ENCODE results near the gene CORO2A. TPM values are rescaled to one million over a fixed set of nuclear protein-coding genes. Genes with fewer than 3 reads are reported as not detected.

The CORO2A gene
- total RNA-seq, 2 experiments from 2014 or later, result 9.2 TPM

DNA sequence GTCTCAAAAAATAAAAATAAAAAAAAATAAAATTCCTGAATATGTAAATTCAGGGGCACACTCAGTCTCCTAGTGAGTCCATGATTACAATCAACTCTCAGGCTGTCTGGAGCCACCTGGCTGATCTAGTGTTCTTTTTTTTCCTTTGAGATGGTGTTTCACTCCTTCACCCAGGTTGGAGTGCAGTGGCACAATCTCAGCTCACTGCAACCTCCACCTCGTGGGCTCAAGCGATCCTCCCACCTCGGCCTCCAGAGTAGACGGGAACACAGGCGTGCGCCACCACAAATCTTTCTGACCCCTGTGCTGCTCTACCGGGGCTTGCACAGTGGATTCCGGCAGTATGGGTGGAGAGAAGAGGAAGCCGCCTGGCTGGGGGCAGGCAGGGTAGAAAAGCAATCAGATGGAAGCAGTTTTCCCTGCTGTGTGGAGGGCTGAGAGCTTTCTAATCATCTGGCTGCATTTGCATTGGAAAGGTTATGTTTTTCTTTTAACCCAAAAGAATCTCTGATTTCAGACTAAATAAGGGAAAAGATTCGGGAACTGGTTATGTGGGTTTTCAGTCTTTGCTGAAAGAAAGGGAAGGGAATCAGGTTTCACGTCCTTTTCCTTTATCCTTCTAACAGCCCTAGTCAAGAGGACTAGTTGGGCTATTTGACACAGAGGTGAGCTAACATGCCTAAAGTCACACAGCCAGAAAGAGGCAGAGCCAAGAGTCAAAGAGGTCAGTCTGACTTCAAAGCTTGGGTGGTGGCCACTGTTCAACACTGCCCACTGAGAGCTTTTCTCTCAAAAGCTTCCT is 26.3 kb upstream of the CORO2A start:
- POLR2A ChIA-PET, result no interaction called here
- Mint-ChIP-seq H3K4me1 (ENCODE audit: low read depth) (peaks cover 4% of the 10 kb centered on the region), H3K27ac (no peak overlapping the region), H3K36me3 (ENCODE audit: low read depth) (no peaks in the 10 kb centered on the region), H3K9me3 (ENCODE audit: insufficient read depth) (no peaks in the 10 kb centered on the region), H3K27me3 (ENCODE audit: low read depth) (no peaks in the 10 kb centered on the region), H3K4me3 (no peak overlapping the region)
- ATAC-seq, result no peak
- CTCF ChIA-PET, result no interaction called here
- no peak for DNase-seq

GRCh38 chr9:98217255-98217654 is 24.8 kb upstream of the CORO2A start:
- ATAC-seq, result no peak
- no peak for DNase-seq
- Mint-ChIP-seq H3K27me3 (ENCODE audit: low read depth) (no peaks in the 10 kb centered on the region), H3K4me1 (ENCODE audit: low read depth) (no peaks in the 10 kb centered on the region), H3K9me3 (ENCODE audit: insufficient read depth) (no peaks in the 10 kb centered on the region), H3K4me3 (no peak overlapping the region), H3K27ac (no peak overlapping the region), H3K36me3 (ENCODE audit: low read depth) (no peaks in the 10 kb centered on the region)
- ChIA-PET CTCF (interaction anchor here (1.6 kb wide), 1 partner anchor 12 kb away, joined by 5 read pairs; no protein-coding TSS in a partner anchor), POLR2A (interaction anchor here (2.4 kb wide), 1 partner anchor 39 kb away, joined by 7 read pairs; the partner anchor contains the start of gene TBC1D2)

DNA sequence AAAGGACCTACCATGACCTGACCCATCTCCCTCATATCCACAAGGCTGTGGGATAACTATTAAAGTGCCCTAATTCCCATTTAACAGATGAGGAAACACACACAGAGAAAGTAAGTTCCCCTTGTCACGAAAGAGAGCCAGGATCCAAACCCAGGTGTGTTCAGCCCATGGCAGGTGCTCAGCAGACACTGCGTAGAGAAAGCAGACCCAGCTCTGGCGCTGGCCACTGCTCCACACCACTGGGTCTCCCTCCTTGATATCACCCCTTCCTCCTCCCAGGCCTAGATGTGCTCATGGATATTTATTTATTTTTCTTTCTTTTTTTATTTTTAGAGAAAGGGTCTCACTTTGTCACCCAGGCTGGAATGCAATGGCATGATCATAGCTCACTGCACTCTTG is 24.0 kb upstream of the CORO2A start:
- CTCF ChIA-PET, result interaction anchor here (1.5 to 1.6 kb wide), 2 partner anchors 11 to 18 kb away, joined by 3 to 5 read pairs; no protein-coding TSS in a partner anchor

GRCh38 chr9:98215821-98216220 is 23.4 kb upstream of the CORO2A start:
- no peak overlapping the region for H3K27ac Mint-ChIP-seq
- no peak overlapping the region for H3K4me3 Mint-ChIP-seq
- DNase-seq (no peak), ATAC-seq (no peak)
- no peaks in the 10 kb centered on the region for H3K36me3 Mint-ChIP-seq (ENCODE audit: low read depth)
- H3K27me3 Mint-ChIP-seq (ENCODE audit: low read depth), result no peaks in the 10 kb centered on the region
- POLR2A ChIA-PET, result interaction anchor here (2.4 kb wide), 1 partner anchor 40 kb away, joined by 7 read pairs; the partner anchor contains the start of gene TBC1D2
- H3K9me3 Mint-ChIP-seq (ENCODE audit: insufficient read depth), result no peaks in the 10 kb centered on the region
- CTCF ChIA-PET, result interaction anchor here (1.0 to 1.5 kb wide), 3 partner anchors 14 to 142 kb away, joined by 3 to 4 read pairs (median 3); no protein-coding TSS in a partner anchor
- H3K4me1 Mint-ChIP-seq (ENCODE audit: low read depth), result no peaks in the 10 kb centered on the region

More for the DNA sequence above, 24.0 kb upstream of the CORO2A start:
- Mint-ChIP-seq H3K4me1 (ENCODE audit: low read depth) (no peaks in the 10 kb centered on the region), H3K4me3 (no peak overlapping the region), H3K27me3 (ENCODE audit: low read depth) (no peaks in the 10 kb centered on the region), H3K27ac (no peak overlapping the region), H3K9me3 (ENCODE audit: insufficient read depth) (no peaks in the 10 kb centered on the region), H3K36me3 (ENCODE audit: low read depth) (no peaks in the 10 kb centered on the region)
- ATAC-seq (no peak), DNase-seq (no peak)
- POLR2A ChIA-PET, result interaction anchor here (2.4 kb wide), 1 partner anchor 40 kb away, joined by 7 read pairs; the partner anchor contains the start of gene TBC1D2

GRCh38 chr9:98215271-98215670 is 22.8 kb upstream of the CORO2A start:
- H3K36me3 Mint-ChIP-seq (ENCODE audit: low read depth), result no peaks in the 10 kb centered on the region
- no peaks in the 10 kb centered on the region for H3K9me3 Mint-ChIP-seq (ENCODE audit: insufficient read depth)
- ATAC-seq, result no peak
- H3K27me3 Mint-ChIP-seq (ENCODE audit: low read depth), result no peaks in the 10 kb centered on the region
- DNase-seq, result no peak
- ChIA-PET CTCF (interaction anchor here (1.0 to 1.5 kb wide), 3 partner anchors 14 to 142 kb away, joined by 3 to 4 read pairs (median 3); no protein-coding TSS in a partner anchor), POLR2A (interaction anchor here (2.4 kb wide), 1 partner anchor 41 kb away, joined by 7 read pairs; the partner anchor contains the start of gene TBC1D2)
- H3K27ac Mint-ChIP-seq, result no peak overlapping the region
- H3K4me1 Mint-ChIP-seq (ENCODE audit: low read depth), result no peaks in the 10 kb centered on the region
- H3K4me3 Mint-ChIP-seq, result no peak overlapping the region

DNA sequence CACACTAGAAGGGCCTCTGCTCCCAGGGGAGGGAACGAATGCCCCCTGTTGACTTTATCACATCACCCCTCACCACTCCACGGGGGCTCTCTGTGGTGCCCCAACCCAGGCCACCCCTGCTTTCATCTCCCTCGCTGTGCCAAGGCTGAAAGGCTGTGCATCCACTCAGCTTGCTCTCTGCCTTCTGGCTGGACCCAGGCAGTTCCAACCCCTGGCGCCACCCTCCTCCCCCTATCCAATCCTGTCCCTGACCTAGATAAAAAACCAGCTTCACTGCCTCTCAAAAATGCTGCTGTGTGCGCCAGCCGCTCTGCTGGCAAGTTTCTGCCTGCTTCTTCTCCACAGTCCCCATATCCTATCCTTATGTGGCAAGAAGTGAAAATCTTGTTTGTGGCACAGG is 22.4 kb upstream of the CORO2A start:
- Mint-ChIP-seq H3K9me3 (ENCODE audit: insufficient read depth) (no peaks in the 10 kb centered on the region), H3K27me3 (ENCODE audit: low read depth) (no peaks in the 10 kb centered on the region), H3K4me3 (no peak overlapping the region), H3K36me3 (ENCODE audit: low read depth) (no peaks in the 10 kb centered on the region), H3K27ac (no peak overlapping the region), H3K4me1 (ENCODE audit: low read depth) (no peaks in the 10 kb centered on the region)
- ChIA-PET CTCF (interaction anchor here (1.0 to 1.2 kb wide), 2 partner anchors 13 to 141 kb away, joined by 3 to 4 read pairs; no protein-coding TSS in a partner anchor), POLR2A (interaction anchor here (2.4 kb wide), 1 partner anchor 41 kb away, joined by 7 read pairs; the partner anchor contains the start of gene TBC1D2)
- DNase-seq, result no peak
- ATAC-seq, result no peak

DNA sequence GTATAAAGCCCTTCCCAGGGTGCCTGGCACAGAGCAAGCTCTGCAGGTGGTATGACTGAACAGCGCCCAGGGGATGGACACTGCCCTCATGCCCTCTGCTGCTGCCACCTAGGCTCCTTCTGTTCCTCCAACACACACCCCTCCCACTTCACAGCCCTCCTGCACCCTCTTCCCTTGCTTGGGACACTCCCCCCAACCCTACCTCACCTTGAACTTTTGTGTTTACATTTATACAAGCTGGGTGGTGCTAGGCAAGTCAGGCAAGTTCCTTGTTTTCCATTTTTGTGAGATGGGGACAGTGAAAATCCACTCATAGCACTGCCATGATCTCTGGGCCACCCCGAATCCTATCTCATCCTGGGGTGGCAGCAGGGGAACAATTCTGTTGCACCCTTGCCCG is 18.8 kb upstream of the CORO2A start:
- no peak overlapping the region for H3K4me3 Mint-ChIP-seq
- no peaks in the 10 kb centered on the region for H3K27me3 Mint-ChIP-seq (ENCODE audit: low read depth)
- H3K36me3 Mint-ChIP-seq (ENCODE audit: low read depth), result no peaks in the 10 kb centered on the region
- no peak for DNase-seq
- H3K9me3 Mint-ChIP-seq (ENCODE audit: insufficient read depth), result no peaks in the 10 kb centered on the region
- no peak overlapping the region for H3K27ac Mint-ChIP-seq
- ATAC-seq, result no peak
- CTCF ChIA-PET, result no interaction called here
- POLR2A ChIA-PET, result interaction anchor here (1.1 to 1.6 kb wide), 2 partner anchors 44 to 46 kb away, joined by 3 read pairs; partner anchors contain the start of gene TBC1D2
- peaks cover 1% of the 10 kb centered on the region for H3K4me1 Mint-ChIP-seq (ENCODE audit: low read depth)

- Mint-ChIP-seq H3K4me3 (no peak overlapping the region), H3K27me3 (ENCODE audit: low read depth) (no peaks in the 10 kb centered on the region), H3K27ac (no peak overlapping the region), H3K9me3 (ENCODE audit: insufficient read depth) (no peaks in the 10 kb centered on the region), H3K36me3 (ENCODE audit: low read depth) (no peaks in the 10 kb centered on the region), H3K4me1 (ENCODE audit: low read depth) (peaks cover 2% of the 10 kb centered on the region)
- CTCF ChIA-PET, result interaction anchor here (0.8 kb wide), 1 partner anchor 17 kb away, joined by 4 read pairs; no protein-coding TSS in a partner anchor
- POLR2A ChIA-PET, result interaction anchor here (1.6 kb wide), 1 partner anchor 46 kb away, joined by 3 read pairs; no protein-coding TSS in a partner anchor
- ATAC-seq, result no peak
- no peak for DNase-seq
These were observed 18.0 kb upstream of the CORO2A start for GRCh38 chr9:98210435-98210834.

DNA sequence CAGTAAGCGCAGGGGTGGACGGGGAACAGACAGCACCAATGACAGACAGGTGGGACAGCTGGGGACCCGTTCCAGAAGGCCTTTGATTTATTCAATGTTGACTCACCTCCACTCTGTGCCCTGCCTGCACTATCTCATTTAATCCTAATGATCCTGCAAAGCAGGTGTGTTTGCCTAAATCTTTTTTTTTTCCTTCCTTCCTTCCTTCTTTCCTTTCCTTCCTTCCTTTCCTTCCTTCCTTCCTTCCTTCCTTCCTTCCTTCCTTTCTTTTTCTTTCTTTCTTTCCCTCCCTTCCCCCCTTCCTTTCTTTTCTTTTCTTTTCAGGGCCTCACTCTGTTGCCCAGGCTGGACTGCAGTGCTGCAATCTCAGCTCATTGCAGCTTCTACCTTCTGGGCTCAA is 17.1 kb upstream of the CORO2A start:
- H3K27ac Mint-ChIP-seq, result no peak overlapping the region
- POLR2A ChIA-PET, result interaction anchor here (1.6 kb wide), 1 partner anchor 47 kb away, joined by 3 read pairs; no protein-coding TSS in a partner anchor
- ATAC-seq (no peak), DNase-seq (no peak)
- no peaks in the 10 kb centered on the region for H3K27me3 Mint-ChIP-seq (ENCODE audit: low read depth)
- H3K4me3 Mint-ChIP-seq, result no peak overlapping the region
- no peaks in the 10 kb centered on the region for H3K36me3 Mint-ChIP-seq (ENCODE audit: low read depth)
- CTCF ChIA-PET, result no interaction called here
- H3K4me1 Mint-ChIP-seq (ENCODE audit: low read depth), result peaks cover 2% of the 10 kb centered on the region
- H3K9me3 Mint-ChIP-seq (ENCODE audit: insufficient read depth), result no peaks in the 10 kb centered on the region

DNA sequence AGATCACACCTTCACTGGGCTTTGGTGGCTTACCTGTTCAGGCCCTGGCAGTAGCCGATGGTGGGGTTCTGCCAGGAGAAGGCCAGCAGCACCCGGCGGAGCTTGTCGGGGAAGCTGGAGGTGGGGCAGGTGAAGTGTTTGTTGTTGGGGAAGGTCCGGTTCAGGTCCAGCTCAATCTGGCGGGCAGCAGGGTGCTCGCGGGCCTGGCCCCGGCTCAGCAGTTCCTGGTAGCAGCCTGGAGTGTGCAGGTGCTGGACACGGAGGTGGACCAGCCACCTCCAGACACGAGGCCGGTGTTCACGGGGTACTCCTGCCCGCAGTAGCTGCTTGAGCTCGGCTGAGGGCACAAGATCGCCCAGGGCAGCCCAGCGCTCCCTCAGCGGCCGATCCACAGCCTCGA is 16.2 kb upstream of the CORO2A start:
- H3K9me3 Mint-ChIP-seq (ENCODE audit: insufficient read depth), result no peaks in the 10 kb centered on the region
- no peaks in the 10 kb centered on the region for H3K36me3 Mint-ChIP-seq (ENCODE audit: low read depth)
- H3K4me1 Mint-ChIP-seq (ENCODE audit: low read depth), result peaks cover 2% of the 10 kb centered on the region
- DNase-seq, result no peak
- H3K27ac Mint-ChIP-seq, result no peak overlapping the region
- CTCF ChIA-PET, result interaction anchor here (4.0 to 4.5 kb wide), 2 partner anchors 17 to 55 kb away, joined by 24 to 40 read pairs; partner anchors contain the start of gene CORO2A
- H3K4me3 Mint-ChIP-seq, result no peak overlapping the region
- no peaks in the 10 kb centered on the region for H3K27me3 Mint-ChIP-seq (ENCODE audit: low read depth)
- ATAC-seq, result no peak
- POLR2A ChIA-PET, result interaction anchor here (1.1 kb wide), 1 partner anchor 47 kb away, joined by 3 read pairs; the partner anchor contains the start of gene TBC1D2

DNA sequence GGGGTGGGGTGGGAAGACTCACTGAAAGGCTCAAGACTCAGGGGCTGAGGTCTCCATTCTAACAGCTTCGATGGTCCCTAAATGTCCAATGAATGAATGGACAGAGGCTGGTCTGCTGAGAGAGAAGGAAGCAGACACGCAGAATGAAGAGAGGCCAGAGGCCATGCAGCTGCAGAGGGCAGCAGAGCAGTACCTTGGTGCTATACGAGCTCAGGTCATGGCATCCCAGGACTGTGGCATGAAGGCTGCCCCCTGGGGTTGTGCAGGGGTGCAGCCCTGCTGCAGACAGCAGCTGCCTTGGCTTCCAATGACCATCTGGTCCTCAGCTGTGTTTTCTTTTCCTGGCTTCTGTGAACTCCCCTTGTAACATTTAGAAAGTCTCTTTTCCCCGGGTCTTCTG is 15.2 kb upstream of the CORO2A start:
- Mint-ChIP-seq H3K4me1 (ENCODE audit: low read depth) (peaks cover 2% of the 10 kb centered on the region), H3K27ac (no peak overlapping the region), H3K9me3 (ENCODE audit: insufficient read depth) (no peaks in the 10 kb centered on the region), H3K27me3 (ENCODE audit: low read depth) (no peaks in the 10 kb centered on the region), H3K36me3 (ENCODE audit: low read depth) (no peaks in the 10 kb centered on the region), H3K4me3 (no peak overlapping the region)
- DNase-seq, result no peak
- ATAC-seq, result no peak
- CTCF ChIA-PET, result interaction anchor here (0.6 to 4.5 kb wide), 5 partner anchors 16 to 285 kb away, joined by 3 to 40 read pairs (median 9); partner anchors contain the start of genes CORO2A and TRIM14
- POLR2A ChIA-PET, result interaction anchor here (1.1 kb wide), 1 partner anchor 48 kb away, joined by 3 read pairs; the partner anchor contains the start of gene TBC1D2
